ENCODE data around the gene KIAA1217.
"Not testable (repeated sequence)": the region's sequence is repeated elsewhere in the genome, so short reads cannot be mapped to it uniquely, and the experiment has no call there.

The KIAA1217 gene

DNA sequence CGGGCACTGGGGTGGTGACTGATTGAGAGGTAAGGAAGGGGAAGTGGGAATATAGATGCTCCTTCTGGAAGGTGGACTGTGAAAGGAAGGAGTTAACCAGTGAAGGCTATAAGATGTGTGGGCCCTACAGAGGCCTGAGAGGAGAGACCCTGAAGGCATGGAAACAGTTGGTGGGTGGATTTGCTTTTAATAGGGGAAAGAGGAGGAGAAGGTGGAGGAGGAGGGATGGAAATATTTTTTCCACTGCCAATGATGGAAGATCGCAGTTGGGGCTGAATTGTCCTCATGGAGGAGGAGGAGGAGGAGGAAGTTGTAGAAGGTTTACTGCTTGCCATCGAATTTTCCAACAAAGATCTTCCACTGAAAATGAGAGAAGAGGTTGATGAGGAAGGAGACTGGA lies 80.3 kb downstream of the KIAA1217 start:
- no peak for DNase-seq (ENCODE audit: low read depth)

DNA sequence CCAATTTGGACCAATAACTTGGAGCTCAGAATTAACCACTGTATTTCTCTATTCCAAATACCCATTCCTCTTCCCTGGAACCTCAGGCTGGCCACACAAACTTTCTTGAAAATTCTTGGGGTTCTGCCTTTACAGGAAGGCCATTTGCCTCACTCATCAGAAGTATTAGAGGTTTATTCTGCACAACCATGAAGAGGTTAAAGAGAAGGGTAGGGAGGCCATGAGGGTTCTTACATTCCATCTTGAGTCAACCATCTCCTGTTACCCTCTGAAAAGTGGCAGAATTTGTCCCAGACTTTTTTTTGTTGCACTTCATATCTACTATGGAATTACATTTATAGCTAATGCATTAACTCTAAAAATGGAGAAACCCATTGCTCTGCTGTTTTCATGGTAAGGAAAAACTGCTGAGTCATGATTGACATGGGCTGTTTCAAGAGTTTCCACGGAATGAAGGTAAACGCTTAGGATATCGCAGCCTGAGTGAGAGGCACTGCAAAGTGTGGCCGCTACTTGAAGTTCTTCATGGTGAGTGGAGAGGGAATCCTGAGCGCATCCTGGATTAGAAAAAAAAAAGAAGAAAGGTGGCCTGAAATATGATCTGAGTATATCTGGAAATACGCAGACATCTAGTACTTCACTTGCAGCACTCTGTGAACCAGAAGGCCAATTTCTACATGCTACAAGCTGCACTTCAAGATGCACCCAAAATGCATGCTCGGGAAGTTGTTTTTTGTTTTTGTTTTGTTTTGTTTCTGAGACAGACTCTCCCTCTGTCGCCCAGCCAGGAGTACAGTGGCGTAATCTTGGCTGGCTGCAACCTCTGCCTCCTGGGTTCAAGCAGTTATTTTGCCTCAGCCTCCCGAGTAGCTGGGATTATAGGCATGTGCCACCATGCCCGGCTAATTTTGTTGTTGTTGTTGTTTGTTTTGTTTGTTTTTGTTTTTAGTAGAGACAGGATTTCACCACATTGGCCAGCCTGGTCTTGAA lies 83.7 kb downstream of the KIAA1217 start:
- no peak for DNase-seq (ENCODE audit: low read depth)

DNA sequence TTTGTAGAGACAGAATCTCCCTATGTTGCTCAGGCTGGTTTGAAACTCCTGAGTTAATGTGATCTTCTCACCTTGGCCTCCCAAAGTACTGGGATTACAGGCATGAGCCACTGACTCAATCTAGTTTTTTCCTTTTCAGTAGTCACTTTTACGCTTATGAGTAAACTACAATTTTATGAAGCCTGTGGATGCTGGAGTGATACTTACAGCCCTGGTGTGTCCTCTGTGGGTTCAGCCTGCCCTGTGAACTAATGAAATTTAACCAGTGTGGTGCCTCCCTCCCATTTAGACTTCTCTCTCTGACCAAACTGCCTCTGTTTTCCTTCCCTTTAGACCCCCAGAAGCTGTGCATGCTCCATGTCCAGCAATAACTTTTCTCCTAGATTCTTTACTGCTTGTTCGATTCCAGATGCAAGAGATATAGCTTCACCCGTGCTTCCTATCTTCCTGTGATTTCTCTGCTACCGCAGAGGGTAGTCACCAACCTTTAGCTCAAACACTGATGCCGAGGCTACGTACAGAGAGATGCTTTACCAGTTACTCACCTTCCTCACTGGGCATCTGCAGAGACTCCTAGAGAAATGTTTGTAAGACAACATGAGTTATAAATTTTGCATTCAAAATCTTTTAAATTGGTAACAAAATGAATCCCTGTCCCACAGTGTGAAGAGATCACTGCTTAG lies 90.8 kb downstream of the KIAA1217 start:
- no peak for DNase-seq (ENCODE audit: low read depth)

DNA sequence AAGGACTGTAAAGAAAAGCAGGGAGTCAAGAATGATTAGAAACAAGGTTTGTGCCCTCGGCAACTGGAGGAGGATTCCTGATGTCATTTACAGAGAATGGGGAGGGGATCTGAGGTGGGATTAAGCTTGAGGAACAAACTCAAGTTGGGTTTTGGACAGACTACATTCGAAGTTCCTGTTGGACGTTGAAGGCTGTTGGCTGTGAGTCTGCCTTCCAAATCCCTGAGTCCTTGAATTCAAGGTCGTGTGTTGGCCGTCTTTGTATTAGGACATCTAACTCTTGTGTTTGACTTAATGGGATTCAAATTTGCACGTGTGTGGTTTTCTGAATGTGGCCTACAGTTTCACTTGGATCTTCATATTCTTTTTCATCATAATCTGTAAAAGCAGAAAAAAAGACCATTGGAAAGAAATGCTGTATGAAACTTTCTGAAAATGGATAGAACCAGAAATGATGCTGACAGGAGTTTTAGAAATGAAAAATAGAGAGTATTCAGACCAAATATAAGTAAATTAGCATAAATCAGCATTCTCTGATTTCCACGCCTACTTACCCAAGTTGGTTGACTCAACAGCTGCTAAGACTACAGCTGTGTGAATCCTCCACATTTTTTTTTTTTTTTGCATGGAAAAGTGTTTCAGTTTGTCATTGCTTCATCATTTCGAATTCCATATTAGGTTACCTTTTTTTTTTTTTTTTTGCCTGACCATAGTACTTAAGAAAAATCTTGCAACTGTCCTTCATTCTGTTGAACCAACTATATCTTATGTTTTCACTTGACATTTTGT lies 94.8 kb downstream of the KIAA1217 start:
- no peak for DNase-seq (ENCODE audit: low read depth)

DNA sequence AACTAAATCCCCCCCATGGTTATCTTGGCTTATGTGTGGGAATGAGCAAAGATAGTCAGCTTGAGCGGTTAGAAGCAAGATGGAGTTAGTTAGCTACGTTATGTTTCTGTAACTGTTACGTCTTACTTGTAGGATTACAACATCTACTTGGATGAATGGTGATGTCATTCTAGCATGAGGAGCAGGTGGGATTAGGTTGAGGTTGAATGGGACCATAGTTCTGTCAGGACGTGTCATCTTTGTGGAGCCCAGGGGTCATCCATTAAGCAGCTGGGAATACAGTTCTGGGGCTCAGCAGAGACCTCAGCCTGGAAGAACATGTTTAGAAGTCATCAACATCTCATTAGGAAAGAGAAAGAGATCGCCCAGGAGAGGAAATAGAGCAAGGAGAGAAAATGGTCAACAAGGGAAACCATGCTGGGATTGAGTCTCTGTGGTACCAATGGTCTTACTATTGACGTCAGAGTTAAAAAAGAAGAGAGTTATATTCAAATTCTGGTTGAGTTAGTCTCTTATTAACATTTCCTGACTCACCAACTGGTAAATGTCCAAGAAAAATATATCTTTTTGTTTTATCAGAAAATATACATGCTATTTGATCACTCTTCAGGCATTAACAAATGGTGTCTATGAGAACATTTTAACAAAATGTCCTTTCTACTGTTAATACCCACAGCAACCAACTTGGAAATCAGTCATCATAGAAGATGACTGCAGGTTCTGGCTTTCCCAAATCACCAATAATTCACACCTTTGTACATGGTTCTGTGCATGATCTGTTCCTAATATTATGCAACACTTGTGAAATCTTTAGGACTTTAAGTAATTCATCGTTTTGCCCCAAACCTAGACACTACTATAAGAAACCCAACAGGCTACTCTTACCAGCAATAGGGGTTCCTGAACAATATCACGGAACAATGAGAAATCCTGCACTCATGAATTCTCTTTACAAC lies 96.9 kb downstream of the KIAA1217 start:
- no peak for DNase-seq (ENCODE audit: low read depth)

DNA sequence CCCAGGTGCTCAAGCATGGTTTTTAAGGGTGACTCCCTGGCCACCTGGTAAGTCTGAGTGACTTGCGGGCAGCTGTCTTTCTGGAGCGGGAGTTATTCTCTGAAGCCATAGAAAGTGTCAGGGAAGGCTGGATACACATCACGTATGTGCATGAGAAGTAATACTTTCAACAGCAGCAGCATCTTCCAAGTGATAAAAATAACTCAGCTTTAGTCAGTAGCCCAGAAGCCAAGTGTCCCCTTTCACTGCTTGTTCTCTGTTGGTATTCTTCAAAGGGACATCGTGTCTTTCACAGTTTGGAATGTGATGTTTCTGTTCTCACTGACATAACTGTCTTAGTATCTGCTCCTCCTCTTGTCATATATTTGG lies 97.6 kb downstream of the KIAA1217 start:
- no peak for DNase-seq (ENCODE audit: low read depth)

DNA sequence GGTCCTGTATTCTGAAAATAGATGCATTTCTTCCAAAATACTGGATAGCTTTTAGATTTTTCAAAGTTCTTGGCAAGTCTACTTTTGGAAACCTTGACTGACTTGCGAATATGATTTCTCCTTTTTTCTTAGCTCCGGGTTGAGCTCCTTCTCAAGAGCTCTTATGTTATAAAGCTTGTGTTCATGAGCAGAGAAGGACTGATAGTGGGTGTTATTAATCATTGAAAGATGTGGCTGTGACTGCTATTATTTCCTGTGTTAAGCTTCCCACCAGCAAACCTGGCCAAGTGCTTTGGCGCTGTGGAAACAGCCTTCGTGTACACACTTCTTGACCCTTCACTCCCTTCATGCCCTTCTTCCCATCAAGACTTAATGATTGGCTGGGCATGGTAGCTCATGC lies 98.2 kb downstream of the KIAA1217 start:
- DNase-seq (ENCODE audit: low read depth): no peak

DNA sequence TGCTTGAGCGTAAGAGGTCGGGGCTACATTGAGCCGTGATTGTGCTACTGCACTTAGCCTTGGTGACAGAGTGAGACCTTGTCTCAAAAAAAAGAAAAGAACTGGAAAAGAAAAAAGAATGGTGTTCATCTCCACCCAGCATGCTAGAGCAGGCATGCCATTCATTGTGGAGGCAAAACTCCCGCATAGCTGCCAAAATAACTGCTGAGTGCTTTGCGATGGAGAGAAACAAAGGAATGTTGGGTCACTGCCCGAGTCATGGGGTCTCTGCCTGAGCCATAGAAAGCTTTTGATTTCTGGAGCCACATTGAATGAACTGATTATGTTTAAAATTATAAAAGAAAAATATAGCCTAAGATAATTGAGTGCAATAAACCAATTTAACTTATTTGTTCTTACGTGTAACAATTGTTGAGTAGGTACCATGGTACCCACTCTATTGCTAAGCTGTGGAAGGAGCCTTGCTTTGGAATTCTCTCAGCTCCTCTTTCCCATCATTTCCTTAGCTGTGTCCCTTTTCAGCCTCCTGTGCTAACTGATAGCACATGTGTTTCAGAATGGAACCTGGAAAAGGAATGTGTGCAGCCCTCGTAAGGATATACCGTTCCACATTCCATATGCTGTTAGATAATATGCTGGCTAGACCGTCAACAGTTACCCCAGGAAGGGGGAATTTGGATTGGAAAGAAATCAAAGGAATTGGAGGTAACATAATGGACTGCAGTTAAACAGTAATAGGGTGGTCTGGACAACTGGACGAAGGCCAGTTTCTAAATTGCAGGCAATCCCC lies 99.0 kb downstream of the KIAA1217 start:
- DNase-seq (ENCODE audit: low read depth): no peak

DNA sequence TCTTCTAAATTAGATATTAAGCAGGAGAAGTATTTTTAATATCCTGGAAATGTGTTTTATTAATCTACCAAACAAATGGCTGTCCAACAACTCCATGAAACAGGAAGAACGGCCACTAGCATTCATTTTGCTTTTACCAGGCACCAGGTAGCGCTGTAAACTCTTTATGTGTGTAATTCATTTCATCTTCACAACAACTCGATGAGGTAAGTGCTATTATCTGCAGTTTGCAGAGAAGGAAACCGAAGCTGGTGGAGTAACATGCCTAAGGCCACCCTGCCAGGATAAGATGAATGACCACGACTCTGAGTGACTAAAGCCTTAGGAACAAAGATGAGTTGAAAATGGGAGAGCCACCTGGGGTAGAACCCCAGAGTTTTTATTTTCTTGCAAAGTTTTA lies 101.2 kb downstream of the KIAA1217 start:
- DNase-seq (ENCODE audit: low read depth): no peak

DNA sequence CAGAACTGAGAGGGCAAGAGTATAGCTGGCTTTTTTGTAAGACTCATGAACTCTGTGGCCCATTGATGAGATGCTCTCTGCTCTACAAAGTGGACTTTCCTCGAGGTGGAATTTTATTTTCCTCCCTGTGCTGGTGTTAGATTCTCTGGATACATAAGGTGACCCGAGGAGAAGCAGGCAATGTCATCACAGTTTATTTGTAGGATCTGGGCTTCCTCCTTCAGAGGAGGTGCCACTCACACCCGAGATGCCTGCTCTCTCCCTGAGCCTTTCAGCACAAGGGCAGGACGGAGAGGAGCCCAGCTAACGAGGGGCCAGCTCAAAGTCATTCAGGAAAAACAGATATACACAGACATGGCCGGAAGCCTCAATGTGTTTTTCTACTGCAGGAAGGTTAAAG lies 103.0 kb downstream of the KIAA1217 start:
- no peak for DNase-seq (ENCODE audit: low read depth)

DNA sequence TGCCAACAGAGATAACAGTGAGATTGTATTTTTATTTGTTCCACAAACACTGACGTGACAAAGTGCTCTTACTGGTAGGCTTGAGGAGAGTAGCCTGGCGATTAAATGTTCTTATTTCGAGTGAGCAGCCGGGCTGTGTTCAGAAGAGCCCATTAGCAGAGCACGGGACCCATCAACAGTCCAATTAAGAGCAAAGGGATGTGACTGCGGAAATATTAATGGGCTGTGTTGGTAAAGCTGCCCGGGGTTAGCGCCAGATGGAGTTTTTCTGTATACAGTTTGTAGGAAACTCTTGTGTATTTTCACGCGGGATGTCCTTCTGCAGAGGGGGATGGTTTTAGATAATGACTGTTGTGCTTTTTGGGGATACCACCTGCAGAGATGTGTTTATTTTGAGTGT lies 104.3 kb downstream of the KIAA1217 start:
- DNase-seq (ENCODE audit: low read depth): no peak

DNA sequence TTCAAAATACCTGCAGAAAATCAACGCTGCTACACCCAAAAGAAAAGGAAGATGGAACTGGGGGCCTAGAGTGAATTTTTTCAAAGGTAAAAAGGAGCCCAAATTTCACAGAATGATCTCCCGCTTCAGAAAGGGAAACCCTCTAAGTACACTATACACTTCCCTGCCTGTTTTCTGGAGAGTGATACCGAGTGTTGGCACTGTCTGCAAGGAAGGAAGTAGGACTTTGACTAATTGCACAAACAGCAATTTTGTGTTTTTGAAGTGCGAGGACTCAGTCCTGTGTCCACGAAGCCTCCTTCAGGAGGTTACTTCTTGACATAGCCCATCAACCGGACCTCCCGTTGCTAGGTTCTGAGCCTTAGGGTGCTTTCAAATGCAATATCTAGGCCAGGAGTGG lies 106.3 kb downstream of the KIAA1217 start:
- DNase-seq (ENCODE audit: low read depth): no peak

DNA sequence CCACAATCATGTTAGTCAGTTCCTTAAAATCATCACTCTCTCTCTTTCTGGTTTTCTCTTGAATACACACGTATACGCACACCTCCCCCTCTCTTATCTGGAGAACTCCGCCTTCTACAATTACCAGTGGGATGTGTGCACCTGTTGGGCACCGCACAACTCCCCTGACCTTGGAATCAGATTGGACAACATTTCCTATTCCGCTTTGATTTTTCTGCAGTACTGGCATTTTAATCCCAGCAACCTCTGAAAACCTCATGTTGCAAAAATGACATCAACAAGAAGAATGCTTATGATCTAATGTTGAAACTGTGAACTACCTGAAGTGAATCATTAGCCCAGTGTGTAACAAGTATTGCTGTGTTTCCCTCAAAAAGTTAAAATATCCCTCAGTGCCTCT lies 109.6 kb downstream of the KIAA1217 start:
- no peak for DNase-seq (ENCODE audit: low read depth)

DNA sequence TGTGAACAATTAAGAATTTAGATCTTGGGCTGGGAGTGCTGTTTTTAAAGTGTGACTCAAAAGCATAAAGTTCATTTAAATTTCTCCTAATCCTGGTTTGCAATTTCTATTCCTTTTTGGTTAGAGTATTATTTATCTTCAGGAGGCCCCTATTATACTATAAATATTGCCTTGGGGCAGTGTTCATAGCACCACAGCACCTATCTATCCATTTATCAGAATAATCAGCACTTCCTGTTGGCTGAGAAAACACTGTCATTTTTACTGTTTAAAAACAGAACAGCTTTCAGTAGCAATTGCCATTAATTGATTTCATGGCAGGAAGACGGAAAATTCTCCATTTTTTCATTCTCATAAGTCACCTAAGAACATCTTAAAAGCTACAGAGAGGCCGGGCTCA lies 111.4 kb downstream of the KIAA1217 start:
- no peak for DNase-seq (ENCODE audit: low read depth)

DNA sequence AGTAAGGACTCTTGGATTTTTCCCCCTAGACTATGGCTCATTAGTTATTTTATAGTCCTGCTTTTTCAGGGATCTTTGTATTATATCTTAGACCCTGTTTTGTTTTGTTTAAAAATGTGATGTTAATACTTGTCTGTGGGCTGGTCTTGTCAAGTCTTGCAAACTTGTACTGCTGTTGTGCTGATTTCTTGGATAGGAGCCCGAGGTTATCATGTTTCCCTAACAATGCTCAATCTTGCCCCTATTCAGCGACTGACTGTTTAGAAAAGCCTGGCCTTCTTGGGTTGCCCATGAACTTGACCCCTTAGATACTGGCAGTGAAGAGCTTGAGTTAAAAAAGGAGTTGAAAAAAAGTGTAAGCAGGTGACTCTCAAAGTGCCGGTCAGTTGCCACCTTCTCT lies 115.7 kb downstream of the KIAA1217 start:
- no peak for DNase-seq (ENCODE audit: low read depth)

DNA sequence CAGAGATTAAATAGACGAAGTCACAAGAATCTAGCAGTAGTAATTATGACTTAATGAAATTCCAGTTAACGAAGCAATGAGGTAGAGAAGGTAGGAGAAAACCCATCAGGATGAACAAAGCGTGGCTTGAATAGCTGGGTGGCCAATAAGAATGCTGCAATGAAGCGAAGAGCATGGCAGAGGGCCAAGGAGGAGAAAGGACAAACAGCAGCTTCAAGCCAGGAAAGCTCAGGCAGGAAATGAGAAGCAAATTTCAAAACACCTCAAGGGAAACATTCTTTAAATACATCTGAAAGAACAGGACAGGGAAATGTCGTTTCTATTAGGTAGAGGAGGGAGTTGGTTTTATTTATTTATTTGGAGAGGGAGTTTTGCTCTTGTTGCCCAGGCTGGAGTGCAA lies 122.5 kb downstream of the KIAA1217 start:
- DNase-seq (ENCODE audit: low read depth): no peak

DNA sequence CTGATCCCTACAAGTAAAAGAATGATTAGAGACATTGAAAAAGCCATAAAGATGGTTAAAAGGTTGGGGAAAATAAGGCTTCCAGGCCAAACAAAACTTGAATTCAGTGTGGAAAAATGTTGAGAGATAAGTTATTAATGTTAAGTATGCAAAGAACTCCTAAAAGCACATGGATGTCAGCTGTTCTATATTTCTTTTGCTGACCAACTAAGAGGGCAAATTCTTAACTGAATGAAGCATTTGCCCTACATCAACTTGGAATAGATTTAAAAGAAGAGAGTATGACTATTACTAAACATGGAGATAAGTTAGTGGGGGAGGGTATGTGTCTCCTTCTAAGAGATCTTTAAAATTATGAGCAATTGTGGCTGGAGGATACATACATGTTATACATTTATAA lies 124.8 kb downstream of the KIAA1217 start:
- DNase-seq (ENCODE audit: low read depth): no peak

DNA sequence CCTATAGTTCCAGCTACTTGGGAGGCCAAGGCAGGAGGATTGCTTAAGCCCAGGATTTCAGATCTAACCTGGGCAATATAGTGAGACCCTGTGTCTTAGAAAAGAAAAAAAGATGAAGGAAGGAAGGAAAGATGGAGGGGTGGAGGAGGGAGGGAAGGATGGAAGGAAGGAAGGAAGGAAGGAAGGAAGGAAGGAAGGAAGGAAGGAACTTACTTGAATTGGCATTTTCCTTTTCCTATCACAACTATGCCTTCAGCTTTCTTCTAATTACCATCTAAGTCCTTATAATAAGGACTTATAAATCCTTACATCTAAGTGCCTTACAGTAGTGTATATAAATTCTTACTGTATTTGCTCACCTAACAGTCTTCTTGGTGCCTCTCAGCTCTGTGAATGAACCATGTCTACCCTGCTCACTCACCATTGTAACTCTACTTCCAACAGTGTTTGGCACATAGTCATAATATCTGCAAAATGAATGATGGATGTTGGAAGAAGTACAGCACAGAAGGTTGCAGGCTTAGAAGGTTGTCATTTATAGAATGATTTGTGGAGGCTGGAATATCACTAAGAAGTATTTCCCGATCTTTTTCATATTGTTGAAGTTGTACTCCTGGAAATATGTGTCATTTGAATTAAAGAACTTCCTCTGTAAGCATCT lies 125.5 kb downstream of the KIAA1217 start:
- no peak for DNase-seq (ENCODE audit: low read depth)

DNA sequence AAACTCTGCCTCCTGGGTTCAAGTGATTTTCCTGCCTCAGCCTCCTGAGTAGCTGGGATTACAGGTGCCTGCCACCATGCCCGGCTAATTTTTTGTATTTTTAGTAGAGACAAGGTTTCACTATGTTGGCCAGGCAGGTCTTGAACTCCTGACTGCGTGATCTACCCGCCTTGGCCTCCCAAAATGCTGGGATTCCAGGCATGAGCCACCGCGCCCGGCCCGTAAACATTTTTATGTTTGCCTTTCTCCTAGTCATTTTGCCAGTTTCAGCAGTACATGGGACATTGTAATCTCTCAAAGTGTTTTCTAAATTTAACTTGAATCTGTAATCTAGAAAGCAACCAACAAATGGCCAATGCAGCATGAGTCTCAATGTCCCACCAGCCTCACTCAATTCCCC lies 128.8 kb downstream of the KIAA1217 start:
- not testable (repeated sequence) for DNase-seq (ENCODE audit: low read depth)

DNA sequence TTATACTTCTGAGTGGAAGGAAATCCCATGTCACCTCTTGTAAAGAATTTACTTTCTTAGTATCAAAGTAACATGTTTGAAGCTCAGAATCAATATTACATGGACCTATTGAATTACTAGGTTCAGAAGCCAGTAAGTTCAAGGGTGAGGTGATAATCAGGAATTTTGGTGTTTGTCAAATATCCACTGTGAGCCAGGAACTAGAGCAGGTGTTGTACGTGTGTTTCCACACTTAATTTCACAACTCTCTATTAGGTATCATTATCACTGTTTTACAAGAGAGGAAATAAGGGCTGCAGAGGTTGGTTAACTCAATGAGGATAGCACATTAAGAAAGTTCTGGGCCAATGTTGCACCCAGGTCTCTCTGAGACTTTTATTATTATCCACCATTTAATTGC lies 130.4 kb downstream of the KIAA1217 start:
- no peak for DNase-seq (ENCODE audit: low read depth)

Measured in stimulated activated CD4-positive, alpha-beta T cell treated with anti-CD3 and anti-CD28 coated beads, Interleukin-2, amount 100 ng/mL, for 4 hours (primary cell).